CD4-positive, alpha-beta T cell treated with Interleukin-21 for 1 hour (primary cell): ENCODE data around the gene DCDC2B.
A peak's percentile ranks its signal among the peaks of the same experiment; 100 is the strongest.
"Not testable (repeated sequence)": the region's sequence is repeated elsewhere in the genome, so short reads cannot be mapped to it uniquely, and the experiment has no call there.

Source experiments
- DNase-seq: peaks from one replicate; pipeline ENCODE4 v3.0.0-alpha.2; 2020

The DCDC2B gene

DNA sequence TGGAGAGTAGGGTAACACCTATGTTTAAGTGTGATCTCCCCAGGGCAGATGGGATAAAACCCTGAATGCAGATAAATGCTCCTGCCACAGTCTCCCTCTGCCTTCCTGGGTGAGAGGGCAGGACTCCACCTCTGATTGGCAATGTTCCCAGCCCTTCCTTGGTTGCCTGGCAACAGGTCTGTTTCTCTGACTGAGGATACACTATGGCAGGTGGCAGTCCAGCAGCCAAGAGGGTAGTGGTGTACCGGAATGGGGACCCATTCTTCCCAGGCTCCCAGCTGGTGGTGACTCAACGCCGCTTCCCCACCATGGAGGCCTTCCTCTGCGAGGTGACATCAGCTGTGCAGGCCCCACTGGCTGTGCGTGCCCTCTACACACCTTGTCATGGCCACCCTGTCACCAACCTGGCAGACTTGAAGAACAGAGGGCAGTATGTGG, at the start of gene DCDC2B:
TSS of gene DCDC2B (plus strand) at position 199 of the 438 bp plus-strand sequence. CDS start at position 204, 5 bp downstream.
- DNase-seq, result peak; percentile 32

DNA sequence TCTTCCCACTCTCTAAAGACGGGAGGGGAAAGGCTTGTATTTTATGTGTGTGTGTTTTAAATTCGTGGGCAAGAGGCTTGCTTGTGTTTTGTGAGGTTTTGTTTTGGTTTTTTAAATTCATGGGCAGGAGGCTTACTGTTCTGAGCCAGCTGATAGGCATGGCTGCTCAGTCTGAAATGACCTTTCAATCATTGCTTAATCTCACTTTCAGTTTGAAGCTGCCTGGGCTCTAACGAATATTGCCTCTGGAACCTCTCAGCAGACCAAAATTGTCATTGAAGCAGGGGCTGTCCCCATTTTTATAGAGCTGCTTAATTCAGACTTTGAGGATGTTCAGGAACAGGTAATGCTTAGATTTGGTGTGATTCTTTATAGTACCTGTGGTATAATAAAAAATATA, 49.7 kb upstream of the DCDC2B start:
- no peak for DNase-seq

- no peak for DNase-seq
Measured at GRCh38 chr1:32163405-32163804, 45.5 kb upstream of the DCDC2B start.

- DNase-seq, result not testable (repeated sequence)
Measured at GRCh38 chr1:32165633-32166032, 43.3 kb upstream of the DCDC2B start.

GRCh38 chr1:32170991-32171390, 37.9 kb upstream of the DCDC2B start:
- no peak for DNase-seq

DNA sequence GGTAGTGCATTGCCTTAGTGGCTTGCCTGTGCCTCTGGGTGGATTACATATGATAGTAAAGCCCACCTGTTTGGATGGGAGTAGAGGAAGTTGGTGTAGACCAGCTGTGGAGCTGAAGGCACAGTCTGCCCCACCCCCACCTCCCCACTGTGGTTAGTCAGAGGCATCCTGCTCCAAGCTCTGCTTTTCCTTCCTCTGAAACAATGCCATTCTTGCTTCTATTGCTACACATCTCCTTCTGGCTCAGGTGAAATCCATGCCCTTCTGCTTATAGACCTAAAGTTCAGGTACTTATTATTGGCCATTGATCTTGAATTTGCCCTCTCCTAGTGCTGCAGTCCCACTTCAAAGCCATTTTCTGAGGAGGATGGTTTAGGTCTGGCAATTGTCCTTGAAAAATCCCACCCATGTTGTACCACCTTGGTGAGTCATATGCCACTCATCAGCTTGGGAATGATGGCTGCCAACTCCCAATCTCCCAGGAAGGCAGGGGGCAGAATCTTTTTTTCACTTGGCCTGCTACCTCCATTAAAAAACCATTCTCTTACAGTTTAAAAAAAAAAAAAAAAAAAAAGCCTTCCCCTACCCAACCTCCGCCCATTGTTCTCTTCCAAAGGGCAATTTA, 36.2 kb upstream of the DCDC2B start:
- no peak for DNase-seq

- DNase-seq, result no peak
Measured at GRCh38 chr1:32178380-32179192, 30.3 kb upstream of the DCDC2B start.

GRCh38 chr1:32179193-32179442, 29.8 kb upstream of the DCDC2B start:
- DNase-seq, result no peak

DNA sequence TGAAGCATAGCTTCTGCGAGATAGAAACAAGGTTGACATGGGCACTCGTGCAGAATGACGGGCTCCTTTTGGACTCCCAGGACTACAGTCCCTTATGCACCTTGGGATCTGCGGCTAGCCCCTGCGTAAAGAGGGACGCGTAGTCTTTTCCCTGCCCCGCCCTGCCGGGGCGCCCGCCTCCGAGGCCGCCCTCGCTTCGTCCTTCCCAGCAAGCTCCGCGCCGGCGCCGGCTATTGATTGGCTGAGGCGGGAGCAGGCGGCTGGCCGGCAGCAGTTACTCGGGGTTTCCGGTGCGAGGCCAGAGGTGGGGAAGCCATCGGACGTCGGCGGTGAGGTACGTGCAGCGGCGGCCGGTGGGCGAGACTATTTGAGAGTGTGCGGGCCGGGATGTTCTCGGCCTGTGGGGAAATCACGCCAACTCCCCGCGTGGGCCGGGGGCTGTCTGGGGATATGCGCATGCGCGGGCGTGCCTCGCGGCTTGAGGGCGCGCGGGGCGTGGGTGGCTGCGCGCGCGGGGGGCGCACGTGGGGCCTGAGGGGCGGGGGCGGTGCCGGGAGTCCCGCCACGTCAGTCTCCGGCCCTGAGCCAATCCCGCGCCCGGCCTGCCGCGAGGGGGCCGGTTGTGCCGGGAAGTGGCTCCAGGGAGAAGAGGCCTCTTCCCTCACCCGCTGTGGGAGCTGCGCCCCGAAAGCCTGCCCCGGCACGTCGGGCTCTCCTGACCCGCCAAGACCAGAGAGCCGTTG, 29.3 kb upstream of the DCDC2B start, which contains the start of gene TXLNA:
TSS of gene TXLNA (plus strand) at position 233 of the 743 bp plus-strand sequence. CDS start 671 bp downstream, outside the sequence.
- DNase-seq, result peak; percentile 90

DNA sequence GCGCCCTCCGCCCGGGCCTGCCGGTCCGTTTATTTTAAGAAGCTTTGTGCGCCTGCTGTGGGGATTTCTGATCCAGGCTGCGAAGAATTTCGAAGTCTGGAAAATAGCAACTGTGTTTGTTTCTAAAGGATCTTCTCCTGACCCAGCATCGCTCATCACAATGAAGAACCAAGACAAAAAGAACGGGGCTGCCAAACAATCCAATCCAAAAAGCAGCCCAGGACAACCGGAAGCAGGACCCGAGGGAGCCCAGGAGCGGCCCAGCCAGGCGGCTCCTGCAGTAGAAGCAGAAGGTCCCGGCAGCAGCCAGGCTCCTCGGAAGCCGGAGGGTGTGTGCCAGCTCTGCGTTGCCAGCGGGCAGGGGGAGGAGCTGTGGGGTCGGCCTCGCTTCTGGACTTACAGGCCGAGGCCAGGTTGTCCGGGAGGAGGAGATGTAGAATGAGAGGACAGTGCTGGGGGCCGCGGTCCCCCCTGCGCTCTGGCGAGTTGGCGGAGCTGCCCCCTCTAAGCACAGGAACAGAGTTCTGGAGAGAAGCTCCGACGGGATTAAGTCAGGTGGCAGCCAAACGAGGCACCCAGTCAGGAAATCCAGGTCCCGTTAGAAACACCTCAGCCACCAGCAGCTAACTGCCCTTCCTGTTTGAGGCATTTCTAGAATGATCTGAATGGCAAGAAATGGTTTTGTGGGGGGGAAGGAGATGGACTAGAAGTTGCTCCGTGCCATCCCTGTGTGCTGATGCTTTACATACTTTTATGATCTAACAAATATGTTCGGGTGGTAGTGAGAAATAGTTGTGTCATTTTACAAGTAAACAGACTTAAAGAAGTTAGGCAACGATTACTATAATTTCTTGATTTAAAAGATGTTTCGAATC, 28.5 kb upstream of the DCDC2B start:
- peak; percentile 31 for DNase-seq

DNA sequence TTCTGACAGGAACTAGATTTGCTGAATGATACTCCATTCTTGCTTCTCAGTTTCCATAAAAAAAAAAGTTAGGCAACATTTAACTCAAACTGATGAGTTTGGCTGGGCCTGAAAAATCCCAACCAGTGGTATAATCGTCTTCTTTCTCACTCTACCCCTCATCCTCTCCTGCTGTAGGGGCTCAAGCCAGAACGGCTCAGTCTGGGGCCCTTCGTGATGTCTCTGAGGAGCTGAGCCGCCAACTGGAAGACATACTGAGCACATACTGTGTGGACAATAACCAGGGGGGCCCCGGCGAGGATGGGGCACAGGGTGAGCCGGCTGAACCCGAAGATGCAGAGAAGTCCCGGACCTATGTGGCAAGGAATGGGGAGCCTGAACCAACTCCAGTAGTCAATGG, 27.8 kb upstream of the DCDC2B start:
- DNase-seq, result no peak

- DNase-seq, result no peak
Measured at GRCh38 chr1:32181563-32181962, 27.3 kb upstream of the DCDC2B start.

GRCh38 chr1:32182060-32182459, 26.8 kb upstream of the DCDC2B start:
- no peak for DNase-seq

DNA sequence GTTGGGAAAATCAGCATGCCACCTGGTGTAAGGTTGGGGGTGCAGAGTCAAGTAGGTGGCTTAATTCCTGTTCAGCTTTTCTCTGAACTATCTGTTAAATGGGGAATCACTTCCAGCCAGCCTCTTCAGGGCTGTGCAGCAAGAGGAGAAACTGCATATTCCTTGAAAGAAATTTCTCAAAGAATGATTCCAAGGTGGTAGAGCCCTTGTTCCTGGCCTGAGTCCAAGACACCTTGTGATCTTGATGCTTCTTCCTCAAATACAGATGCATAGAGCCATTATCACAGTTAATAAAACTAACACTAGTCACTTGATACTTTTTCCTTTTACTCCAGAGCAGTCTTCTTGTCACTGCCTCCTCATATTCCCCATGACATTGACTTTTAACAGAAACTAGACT, 24.2 kb upstream of the DCDC2B start:
- DNase-seq, result no peak

- DNase-seq, result no peak
Measured at GRCh38 chr1:32186077-32186476, 22.8 kb upstream of the DCDC2B start.

DNA sequence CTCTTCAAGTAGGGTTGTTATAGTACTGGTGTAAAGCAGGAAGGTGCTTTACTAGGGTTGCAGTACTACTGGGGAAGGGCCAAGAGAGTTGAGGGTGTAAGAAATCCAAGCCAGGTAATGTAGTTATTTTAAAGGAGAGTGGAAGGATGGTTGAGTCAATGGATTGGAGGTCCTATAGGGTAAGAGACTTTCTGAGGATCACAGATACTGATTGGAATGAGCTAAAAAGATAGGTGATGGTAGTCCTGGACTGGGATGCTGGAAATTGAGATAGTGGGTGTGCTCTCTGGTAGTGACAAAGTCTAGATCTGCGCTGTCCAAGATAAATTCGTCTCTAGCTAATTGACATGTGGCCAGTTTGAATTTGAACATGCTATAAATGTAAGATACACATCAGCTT, 22.4 kb upstream of the DCDC2B start:
- no peak for DNase-seq

DNA sequence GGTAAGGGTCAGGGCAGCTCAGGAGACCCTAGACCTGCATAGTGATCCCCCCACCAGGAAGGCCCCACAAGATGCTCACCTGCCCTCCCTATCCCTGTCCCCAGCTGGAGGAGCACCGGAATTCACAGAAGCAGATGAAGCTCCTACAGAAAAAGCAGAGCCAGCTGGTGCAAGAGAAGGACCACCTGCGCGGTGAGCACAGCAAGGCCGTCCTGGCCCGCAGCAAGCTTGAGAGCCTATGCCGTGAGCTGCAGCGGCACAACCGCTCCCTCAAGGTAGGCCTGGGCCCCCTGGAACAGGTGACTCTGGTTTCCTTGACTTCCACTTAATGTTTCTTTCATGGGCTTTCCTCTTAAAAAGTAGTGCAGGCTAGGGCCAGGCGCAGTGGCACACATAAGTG, 21.0 kb upstream of the DCDC2B start:
- DNase-seq, result no peak

DNA sequence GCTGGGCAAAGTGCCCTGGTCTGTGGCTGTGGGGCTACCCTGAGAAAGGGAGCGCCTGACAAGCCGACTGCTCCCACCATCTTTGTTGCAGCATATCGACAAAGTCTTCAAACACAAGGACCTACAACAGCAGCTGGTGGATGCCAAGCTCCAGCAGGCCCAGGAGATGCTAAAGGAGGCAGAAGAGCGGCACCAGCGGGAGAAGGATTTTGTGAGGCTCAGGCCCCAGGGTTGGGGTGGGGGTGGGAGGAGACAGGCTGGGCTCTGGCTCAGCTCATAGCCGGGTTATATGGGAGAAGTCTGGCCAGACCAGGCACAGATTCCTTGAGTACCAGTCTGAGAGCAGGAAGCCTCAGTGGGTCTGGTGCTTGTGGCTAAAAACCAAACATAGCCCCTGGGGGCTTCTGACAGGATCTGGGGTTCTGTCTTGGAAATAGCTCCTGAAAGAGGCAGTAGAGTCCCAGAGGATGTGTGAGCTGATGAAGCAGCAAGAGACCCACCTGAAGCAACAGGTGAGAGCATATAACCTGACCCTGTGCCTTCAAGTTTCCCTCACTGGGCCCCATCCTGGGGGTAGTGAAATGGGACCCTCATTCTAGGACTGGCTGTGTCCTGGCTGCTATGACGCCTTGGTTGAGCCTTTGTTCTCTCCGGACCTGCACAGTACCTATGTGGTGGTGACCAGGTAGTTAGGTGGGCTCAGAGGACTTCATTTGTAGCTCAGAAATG, 16.5 kb upstream of the DCDC2B start:
- DNase-seq, result no peak

DNA sequence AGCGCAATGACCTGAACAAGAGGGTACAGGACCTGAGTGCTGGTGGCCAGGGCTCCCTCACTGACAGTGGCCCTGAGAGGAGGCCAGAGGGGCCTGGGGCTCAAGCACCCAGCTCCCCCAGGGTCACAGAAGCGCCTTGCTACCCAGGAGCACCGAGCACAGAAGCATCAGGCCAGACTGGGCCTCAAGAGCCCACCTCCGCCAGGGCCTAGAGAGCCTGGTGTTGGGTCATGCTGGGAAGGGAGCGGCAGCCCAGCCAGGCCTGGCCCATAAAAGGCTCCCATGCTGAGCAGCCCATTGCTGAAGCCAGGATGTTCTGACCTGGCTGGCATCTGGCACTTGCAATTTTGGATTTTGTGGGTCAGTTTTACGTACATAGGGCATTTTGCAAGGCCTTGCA, 13.9 kb upstream of the DCDC2B start:
- DNase-seq, result no peak

DNA sequence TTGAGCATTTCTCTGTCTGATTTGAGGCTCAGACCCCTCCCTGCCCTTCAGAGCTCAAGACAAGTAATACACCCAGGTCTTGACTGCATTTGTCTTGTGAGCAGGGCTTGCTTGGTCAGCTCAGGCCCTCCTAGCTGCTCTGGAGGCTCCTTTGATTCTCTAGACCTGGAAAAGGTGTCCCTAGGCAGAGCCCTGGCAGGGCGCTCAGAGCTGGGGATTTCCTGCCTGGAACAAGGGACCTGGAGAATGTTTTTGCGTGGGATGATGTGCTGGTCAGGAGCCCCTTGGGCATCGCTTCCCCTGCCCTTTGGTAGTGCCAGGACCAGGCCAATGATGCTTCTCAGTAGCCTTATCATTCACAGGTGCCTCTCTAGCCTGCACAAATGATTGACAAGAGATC, 13.4 kb upstream of the DCDC2B start:
- DNase-seq, result no peak

DNA sequence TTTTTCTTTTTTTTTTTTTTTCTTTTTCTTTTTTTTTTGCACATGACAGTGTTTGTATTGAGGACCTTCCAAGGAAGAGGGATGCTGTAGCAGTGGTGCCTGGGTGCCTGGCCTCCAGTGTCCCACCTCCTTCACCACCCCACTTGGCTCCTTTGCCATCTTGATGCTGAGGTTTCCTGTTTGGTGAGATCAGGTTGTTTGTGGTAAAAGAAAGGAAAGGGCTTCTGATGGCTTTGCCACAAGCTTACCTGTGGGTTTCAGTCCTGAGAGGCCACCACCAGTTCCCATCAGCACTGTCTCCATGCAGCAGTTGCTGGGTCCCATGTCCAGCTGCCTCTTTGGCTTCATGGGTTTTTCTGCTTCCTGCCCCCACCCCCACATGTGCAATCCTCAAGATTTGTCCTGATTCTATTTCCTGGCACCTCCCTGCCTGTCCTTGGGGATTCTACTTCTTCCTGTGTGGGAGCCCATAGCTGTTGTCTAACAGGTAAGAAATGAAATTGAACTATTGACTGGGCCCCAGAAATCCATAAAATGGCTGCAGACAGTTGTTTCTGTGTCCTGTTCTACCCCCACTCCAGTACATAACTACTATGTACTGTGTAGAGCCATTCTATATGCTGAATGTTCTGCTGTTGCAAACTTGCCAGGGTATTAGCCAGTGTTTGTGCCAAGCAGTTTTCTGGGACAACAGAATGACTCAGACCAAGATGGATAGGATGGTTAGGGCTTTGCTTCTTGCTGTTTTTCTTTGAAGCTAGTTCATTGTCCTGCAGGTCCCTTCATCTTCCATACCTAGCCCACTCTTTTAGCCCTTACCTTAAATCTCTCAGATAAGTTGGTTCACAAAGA, 12.7 kb upstream of the DCDC2B start:
- peak; percentile 57 for DNase-seq
